SK-N-SH (cell line): Measurements from ENCODE around the gene MCM9.

Experiments
- EP300 ChIP-seq, 2 experiments: IDR thresholded peaks; 2 replicates each; pipeline versions ENCODE4 v1.4.0 to v1.6.1; 2012; ENCODE audit warnings: borderline replicate concordance in 1 of 2, low read depth in 1 of 2, low read length in 1 of 2
- FOXJ3 ChIP-seq: sonication (generic); formaldehyde crosslinking; IDR thresholded peaks from 2 replicates; pipeline ENCODE4 v1.5.1; 2020; ENCODE audit warnings: mild to moderate bottlenecking, missing genetic modification reagents
- FOXM1 ChIP-seq: IDR thresholded peaks from 2 replicates; pipeline ENCODE4 v1.4.0; 2012; ENCODE audit warnings: low read depth, mild to moderate bottlenecking
- MXI1 ChIP-seq: IDR thresholded peaks from 2 replicates; pipeline ENCODE4 v1.6.1; 2012; ENCODE audit warnings: mild to moderate bottlenecking, low read depth, low read length, improper control_type of control experiment
- RAD21 ChIP-seq: IDR thresholded peaks from 2 replicates; pipeline ENCODE4 v1.6.1; 2012; ENCODE audit warnings: mild to moderate bottlenecking, low read length
- RFX5 ChIP-seq: IDR thresholded peaks from 2 replicates; pipeline ENCODE4 v1.6.1; 2012; ENCODE audit warnings: mild to moderate bottlenecking, improper control_type of control experiment, low read length
- SMC3 ChIP-seq: IDR thresholded peaks from 2 replicates; pipeline ENCODE4 v1.6.1; 2012; ENCODE audit warnings: low read depth, low read length, improper control_type of control experiment
- TEAD4 ChIP-seq: IDR thresholded peaks from 2 replicates; pipeline ENCODE4 v1.4.0; 2012; ENCODE audit warnings: mild to moderate bottlenecking, borderline replicate concordance; ENCODE audit not compliant: insufficient read depth
- YY1 ChIP-seq: IDR thresholded peaks from 2 replicates; pipeline ENCODE4 v1.4.0; 2012; ENCODE audit warnings: low read depth, mild to moderate bottlenecking
- TF ChIP-seq, protein P1 (sequence below): fragments of 200-600 bp; sonication (generic); IDR thresholded peaks from 2 replicates; pipeline ENCODE4 v1.6.1; 2017; ENCODE audit warnings: antibody characterized with exemption, mild to moderate bottlenecking, moderate library complexity
- TF ChIP-seq, protein P2 (sequence below): fragments of 150-350 bp; IDR thresholded peaks from 2 replicates; pipeline ENCODE4 v1.6.1; 2017; ENCODE audit warnings: antibody characterized with exemption, low read length, low read depth, borderline replicate concordance

DNA sequence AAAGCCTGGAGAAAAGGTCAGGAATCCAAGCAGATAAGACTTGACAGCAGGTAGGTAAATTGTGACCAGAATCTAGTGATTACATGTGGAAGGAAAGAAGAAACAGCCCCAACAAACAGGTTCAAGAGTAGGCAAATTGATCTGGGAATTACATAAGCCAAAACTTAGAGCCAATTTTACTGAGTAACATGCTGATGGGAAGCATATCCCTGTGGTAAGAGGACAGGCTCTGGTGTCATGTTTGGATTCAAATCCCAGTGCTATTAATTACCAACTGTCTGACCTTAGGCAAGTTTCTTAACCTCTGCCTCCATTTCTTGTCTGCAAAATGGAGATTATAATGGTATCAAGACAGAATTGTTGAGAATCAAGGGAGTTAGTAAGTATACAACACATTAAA, 20.4 kb downstream of the MCM9 start:
- TF ChIP-seq, protein P1, sequence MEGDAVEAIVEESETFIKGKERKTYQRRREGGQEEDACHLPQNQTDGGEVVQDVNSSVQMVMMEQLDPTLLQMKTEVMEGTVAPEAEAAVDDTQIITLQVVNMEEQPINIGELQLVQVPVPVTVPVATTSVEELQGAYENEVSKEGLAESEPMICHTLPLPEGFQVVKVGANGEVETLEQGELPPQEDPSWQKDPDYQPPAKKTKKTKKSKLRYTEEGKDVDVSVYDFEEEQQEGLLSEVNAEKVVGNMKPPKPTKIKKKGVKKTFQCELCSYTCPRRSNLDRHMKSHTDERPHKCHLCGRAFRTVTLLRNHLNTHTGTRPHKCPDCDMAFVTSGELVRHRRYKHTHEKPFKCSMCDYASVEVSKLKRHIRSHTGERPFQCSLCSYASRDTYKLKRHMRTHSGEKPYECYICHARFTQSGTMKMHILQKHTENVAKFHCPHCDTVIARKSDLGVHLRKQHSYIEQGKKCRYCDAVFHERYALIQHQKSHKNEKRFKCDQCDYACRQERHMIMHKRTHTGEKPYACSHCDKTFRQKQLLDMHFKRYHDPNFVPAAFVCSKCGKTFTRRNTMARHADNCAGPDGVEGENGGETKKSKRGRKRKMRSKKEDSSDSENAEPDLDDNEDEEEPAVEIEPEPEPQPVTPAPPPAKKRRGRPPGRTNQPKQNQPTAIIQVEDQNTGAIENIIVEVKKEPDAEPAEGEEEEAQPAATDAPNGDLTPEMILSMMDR: no peak
- TF ChIP-seq YY1: no peak
- no peak for TF ChIP-seq SMC3
- no peak for TF ChIP-seq RAD21
- TF ChIP-seq, protein P2, sequence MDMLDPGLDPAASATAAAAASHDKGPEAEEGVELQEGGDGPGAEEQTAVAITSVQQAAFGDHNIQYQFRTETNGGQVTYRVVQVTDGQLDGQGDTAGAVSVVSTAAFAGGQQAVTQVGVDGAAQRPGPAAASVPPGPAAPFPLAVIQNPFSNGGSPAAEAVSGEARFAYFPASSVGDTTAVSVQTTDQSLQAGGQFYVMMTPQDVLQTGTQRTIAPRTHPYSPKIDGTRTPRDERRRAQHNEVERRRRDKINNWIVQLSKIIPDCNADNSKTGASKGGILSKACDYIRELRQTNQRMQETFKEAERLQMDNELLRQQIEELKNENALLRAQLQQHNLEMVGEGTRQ: no peak
- no peak for TF ChIP-seq FOXJ3 (CRISPR knock-in tag)
- TF ChIP-seq MXI1: no peak
- no peak for TF ChIP-seq FOXM1
- TF ChIP-seq TEAD4: no peak
- TF ChIP-seq EP300 (IDR thresholded peaks at IDR 0.05; ENCODE audit: borderline replicate concordance in 1 of 2, low read depth in 1 of 2, low read length in 1 of 2): no peak
- TF ChIP-seq RFX5: no peak
